ENCODE measurements around the gene PDZRN3. TPM values are rescaled to one million over a fixed set of nuclear protein-coding genes. Genes with fewer than 3 reads are reported as not detected.

Gene PDZRN3
- total and polyA plus RNA-seq, 4 donors, result 7.3 to 36.4 (median 16.3) TPM

DNA sequence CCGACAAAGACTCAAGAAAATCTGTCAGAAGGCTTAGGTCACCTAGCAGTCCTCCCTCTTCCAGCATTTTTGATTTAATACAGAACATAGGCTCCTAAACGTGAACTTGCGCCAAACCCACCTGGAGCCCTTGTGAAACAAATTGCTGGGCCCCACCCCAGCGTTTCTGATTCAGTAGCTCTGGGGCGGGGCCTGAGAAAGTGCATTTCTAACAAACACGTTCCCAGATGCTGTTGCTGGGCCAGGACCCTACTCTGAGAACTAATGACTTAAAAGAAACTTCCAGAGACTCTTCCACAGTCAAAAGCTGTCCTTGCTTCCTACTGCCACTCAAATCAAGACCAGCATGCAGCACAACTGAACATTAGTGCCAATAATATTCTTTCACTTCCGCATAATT is 198.1 kb downstream of the PDZRN3 start:
- no peaks in the 10 kb centered on the region for H3K9me3 ChIP-seq (ENCODE audit: control insufficient read depth in 4 of 4, insufficient read depth in 3 of 4, low read length in 3 of 4)
- DNase-seq (no peak), ATAC-seq (ENCODE audit: insufficient read depth, low FRiP score) (no peak)
- H3K4me3 ChIP-seq, result no peak overlapping the region
- peaks cover 0 to 45% (median 3%) of the 10 kb centered on the region in 5 donors for H3K4me1 ChIP-seq (ENCODE audit: control insufficient read depth in 5 of 5, insufficient read depth in 5 of 5, low read length in 5 of 5)
- H3K9ac ChIP-seq (ENCODE audit: insufficient read depth in 1 of 2, low read length in 2 of 2), result no peak overlapping the region
- TF ChIP-seq, protein P1, sequence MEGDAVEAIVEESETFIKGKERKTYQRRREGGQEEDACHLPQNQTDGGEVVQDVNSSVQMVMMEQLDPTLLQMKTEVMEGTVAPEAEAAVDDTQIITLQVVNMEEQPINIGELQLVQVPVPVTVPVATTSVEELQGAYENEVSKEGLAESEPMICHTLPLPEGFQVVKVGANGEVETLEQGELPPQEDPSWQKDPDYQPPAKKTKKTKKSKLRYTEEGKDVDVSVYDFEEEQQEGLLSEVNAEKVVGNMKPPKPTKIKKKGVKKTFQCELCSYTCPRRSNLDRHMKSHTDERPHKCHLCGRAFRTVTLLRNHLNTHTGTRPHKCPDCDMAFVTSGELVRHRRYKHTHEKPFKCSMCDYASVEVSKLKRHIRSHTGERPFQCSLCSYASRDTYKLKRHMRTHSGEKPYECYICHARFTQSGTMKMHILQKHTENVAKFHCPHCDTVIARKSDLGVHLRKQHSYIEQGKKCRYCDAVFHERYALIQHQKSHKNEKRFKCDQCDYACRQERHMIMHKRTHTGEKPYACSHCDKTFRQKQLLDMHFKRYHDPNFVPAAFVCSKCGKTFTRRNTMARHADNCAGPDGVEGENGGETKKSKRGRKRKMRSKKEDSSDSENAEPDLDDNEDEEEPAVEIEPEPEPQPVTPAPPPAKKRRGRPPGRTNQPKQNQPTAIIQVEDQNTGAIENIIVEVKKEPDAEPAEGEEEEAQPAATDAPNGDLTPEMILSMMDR (IDR thresholded peaks at IDR 0.05; ENCODE audit: control extremely low read depth, extremely low read depth), result no peak
- no peaks in the 10 kb centered on the region for H3K36me3 ChIP-seq (ENCODE audit: control insufficient read depth in 4 of 4, insufficient read depth in 4 of 4, low read length in 4 of 4)
- WGBS, 2 donors, result 67 to 76% methylated on average over 7 of the region's 7 CpGs
- no peaks in the 10 kb centered on the region for H3K27me3 ChIP-seq (ENCODE audit: control insufficient read depth in 3 of 3, insufficient read depth in 3 of 3, low read length in 2 of 3)
- peak overlapping the region in 1 of 2 donors; percentile 83 for H3K27ac ChIP-seq (ENCODE audit: low read depth in 1 of 2, low read length in 1 of 2)

DNA sequence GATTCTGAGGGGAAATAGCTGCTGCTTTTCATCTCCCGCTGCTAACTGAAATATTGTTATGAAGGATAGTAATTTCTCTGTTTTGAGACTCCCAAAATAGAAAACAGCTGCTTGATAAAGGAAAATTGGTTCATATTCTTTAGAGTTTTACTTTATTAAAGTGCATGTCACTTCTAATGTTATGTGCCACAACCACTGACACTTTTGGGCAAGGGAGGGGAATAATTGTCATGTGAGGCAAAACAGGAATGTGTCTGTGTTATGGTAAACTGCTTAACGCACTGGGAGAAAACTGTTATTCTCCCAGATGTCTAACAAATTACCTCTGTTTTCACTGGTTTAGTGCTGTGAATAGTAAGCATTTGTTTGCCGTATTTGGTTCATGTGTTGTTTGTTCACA is 201.6 kb downstream of the PDZRN3 start:
- TF ChIP-seq, protein P1 (IDR thresholded peaks at IDR 0.05; ENCODE audit: control extremely low read depth, extremely low read depth), result no peak
- Histone ChIP-seq H3K36me3 (ENCODE audit: control insufficient read depth in 4 of 4, insufficient read depth in 4 of 4, low read length in 4 of 4) (no peaks in the 10 kb centered on the region), H3K4me1 (ENCODE audit: control insufficient read depth in 5 of 5, insufficient read depth in 5 of 5, low read length in 5 of 5) (peaks cover 0 to 52% (median 4%) of the 10 kb centered on the region in 5 donors), H3K27ac (ENCODE audit: low read depth in 1 of 2, low read length in 1 of 2) (no peak overlapping the region), H3K4me3 (no peak overlapping the region), H3K9ac (ENCODE audit: insufficient read depth in 1 of 2, low read length in 2 of 2) (peak overlapping the region in 1 of 2 donors; percentile 85), H3K27me3 (ENCODE audit: control insufficient read depth in 3 of 3, insufficient read depth in 3 of 3, low read length in 2 of 3) (no peaks in the 10 kb centered on the region), H3K9me3 (ENCODE audit: control insufficient read depth in 4 of 4, insufficient read depth in 3 of 4, low read length in 3 of 4) (no peaks in the 10 kb centered on the region)
- ATAC-seq (ENCODE audit: insufficient read depth, low FRiP score), result no peak
- peak in 2 of 3 donors; percentile 66 to 75 for DNase-seq
- 71 to 79% methylated on average over 3 of the region's 3 CpGs for WGBS, 2 donors

DNA sequence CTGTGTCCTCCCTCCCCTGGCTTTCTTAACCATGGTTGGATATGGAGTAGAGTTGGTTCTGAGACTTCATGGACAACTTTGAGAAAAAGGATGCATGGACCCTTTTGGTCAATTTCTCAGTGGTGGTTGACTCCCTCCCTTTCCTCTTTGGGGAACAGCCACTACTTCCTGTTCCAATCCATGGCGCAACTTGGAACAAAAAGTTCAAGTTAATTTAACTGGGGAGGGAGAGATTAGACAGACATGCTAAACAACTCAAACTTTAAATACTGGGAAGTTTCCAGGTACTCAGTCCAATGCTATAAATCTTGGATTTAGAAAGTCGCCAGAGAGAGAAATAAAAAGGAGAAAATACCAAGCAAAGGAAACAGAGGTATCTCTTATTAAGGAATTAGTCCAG is 202.2 kb downstream of the PDZRN3 start:
- no peaks in the 10 kb centered on the region for H3K9me3 ChIP-seq (ENCODE audit: control insufficient read depth in 4 of 4, insufficient read depth in 3 of 4, low read length in 3 of 4)
- 44 to 45% methylated on average over 2 of the region's 2 CpGs for WGBS, 2 donors
- H3K4me3 ChIP-seq, result no peak overlapping the region
- H3K36me3 ChIP-seq (ENCODE audit: control insufficient read depth in 4 of 4, insufficient read depth in 4 of 4, low read length in 4 of 4), result no peaks in the 10 kb centered on the region
- no peaks in the 10 kb centered on the region for H3K27me3 ChIP-seq (ENCODE audit: control insufficient read depth in 3 of 3, insufficient read depth in 3 of 3, low read length in 2 of 3)
- DNase-seq (peak in 2 of 3 donors; percentile 61 to 80), ATAC-seq (ENCODE audit: insufficient read depth, low FRiP score) (no peak)
- peaks cover 0 to 57% (median 4%) of the 10 kb centered on the region in 5 donors for H3K4me1 ChIP-seq (ENCODE audit: control insufficient read depth in 5 of 5, insufficient read depth in 5 of 5, low read length in 5 of 5)
- H3K9ac ChIP-seq (ENCODE audit: insufficient read depth in 1 of 2, low read length in 2 of 2), result peak overlapping the region in 1 of 2 donors; percentile 85
- H3K27ac ChIP-seq (ENCODE audit: low read depth in 1 of 2, low read length in 1 of 2), result no peak overlapping the region
- TF ChIP-seq, protein P1 (IDR thresholded peaks at IDR 0.05; ENCODE audit: control extremely low read depth, extremely low read depth), result no peak

DNA sequence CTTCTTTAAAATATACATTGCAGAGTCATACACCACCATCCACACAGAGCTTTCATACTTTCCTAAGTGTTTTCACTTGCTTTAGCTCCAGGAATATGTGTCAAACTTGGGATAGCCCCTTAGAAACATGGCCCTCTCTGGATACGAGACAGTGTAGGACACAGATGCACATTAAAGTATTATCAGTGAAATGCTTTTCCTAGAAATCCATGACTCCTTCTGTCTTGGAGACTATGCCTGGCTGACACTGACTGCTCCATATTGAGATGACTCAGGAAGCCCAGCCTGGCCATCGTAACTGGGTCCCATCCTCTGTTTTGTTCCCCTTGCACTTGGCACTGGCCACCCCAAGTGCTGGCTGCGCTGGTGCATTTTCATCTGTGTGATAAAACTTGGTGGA is 204.8 kb downstream of the PDZRN3 start:
- peak overlapping the region in 1 of 2 donors; percentile 80 for H3K9ac ChIP-seq (ENCODE audit: insufficient read depth in 1 of 2, low read length in 2 of 2)
- no peaks in the 10 kb centered on the region for H3K36me3 ChIP-seq (ENCODE audit: control insufficient read depth in 4 of 4, insufficient read depth in 4 of 4, low read length in 4 of 4)
- ATAC-seq (ENCODE audit: insufficient read depth, low FRiP score) (no peak), DNase-seq (peak in 1 of 3 donors; percentile 39)
- no peak overlapping the region for H3K4me3 ChIP-seq
- 84 to 90% methylated on average over 3 of the region's 3 CpGs for WGBS, 2 donors
- H3K27me3 ChIP-seq (ENCODE audit: control insufficient read depth in 3 of 3, insufficient read depth in 3 of 3, low read length in 2 of 3), result no peaks in the 10 kb centered on the region
- H3K9me3 ChIP-seq (ENCODE audit: control insufficient read depth in 4 of 4, insufficient read depth in 3 of 4, low read length in 3 of 4), result no peaks in the 10 kb centered on the region
- peak overlapping the region in 1 of 2 donors; percentile 61 for H3K27ac ChIP-seq (ENCODE audit: low read depth in 1 of 2, low read length in 1 of 2)
- H3K4me1 ChIP-seq (ENCODE audit: control insufficient read depth in 5 of 5, insufficient read depth in 5 of 5, low read length in 5 of 5), result peaks cover 0 to 58% (median 3%) of the 10 kb centered on the region in 5 donors
- TF ChIP-seq, protein P1 (IDR thresholded peaks at IDR 0.05; ENCODE audit: control extremely low read depth, extremely low read depth), result no peak
